CD8-positive, alpha-beta memory T cell (primary cell): Measurements from ENCODE around the gene MECR. TPM values are rescaled to one million over a fixed set of nuclear protein-coding genes. Genes with fewer than 3 reads are reported as not detected.
A peak's percentile ranks its signal among the peaks of the same experiment; 100 is the strongest.

Experiments
- CTCF ChIA-PET: fragments of 350-600 bp; sonication (Branson Sonifier 250); formaldehyde crosslinking; loops from one replicate; lab custom pipeline; 2021; ENCODE audit warnings: antibody characterized with exemption; lab: Charles Lee
- POLR2A ChIA-PET: fragments of 350-600 bp; sonication (Branson Sonifier 250); formaldehyde crosslinking; loops from one replicate; lab custom pipeline; 2021; ENCODE audit warnings: antibody characterized with exemption; lab: Charles Lee
- DNase-seq, 5 donors: peaks; one replicate each; pipeline versions ENCODE4 v3.0.0 to v3.0.0-alpha.2; 2020 to 2022; ENCODE audit warnings: mixed read lengths in 1 of 5
- H3K27ac ChIP-seq: one replicate; pipeline ENCODE4 v1.7.0; 2013; ENCODE audit warnings: low read depth, mild to moderate bottlenecking, low read length, moderate library complexity
- H3K27me3 ChIP-seq: 2 replicates; pipeline ENCODE4 v1.7.0; 2013; ENCODE audit warnings: low read length, mild to moderate bottlenecking; ENCODE audit not compliant: insufficient read depth, poor library complexity, severe bottlenecking
- H3K36me3 ChIP-seq: 2 replicates; pipeline ENCODE4 v1.7.0; 2013; ENCODE audit warnings: mild to moderate bottlenecking, low read length, moderate library complexity; ENCODE audit not compliant: insufficient read depth
- H3K4me1 ChIP-seq: 2 replicates; pipeline ENCODE4 v1.7.0; 2013; ENCODE audit warnings: mild to moderate bottlenecking, low read length, moderate library complexity; ENCODE audit not compliant: insufficient read depth
- H3K4me3 ChIP-seq: 2 replicates; pipeline ENCODE4 v1.7.0; 2013; ENCODE audit warnings: mild to moderate bottlenecking, low read length
- H3K9me3 ChIP-seq: 2 replicates; pipeline ENCODE4 v1.7.0; 2013; ENCODE audit warnings: mild to moderate bottlenecking, low read length
- H3K27ac Mint-ChIP-seq, 8 donors: one replicate each; pipeline ENCODE4 v1.8.0; 2020 to 2021; ENCODE audit warnings: mixed read lengths in 8 of 8, mild to moderate bottlenecking in 6 of 8, inconsistent platforms in 3 of 8, moderate library complexity in 3 of 8
- H3K27me3 Mint-ChIP-seq, 2 donors: one replicate each; pipeline ENCODE4 v1.8.0; 2020 to 2021; ENCODE audit warnings: mixed read lengths in 2 of 2, mild to moderate bottlenecking in 1 of 2, moderate library complexity in 1 of 2
- H3K36me3 Mint-ChIP-seq, 3 donors: one replicate each; pipeline ENCODE4 v1.8.0; 2020 to 2021; ENCODE audit warnings: mixed read lengths in 3 of 3, inconsistent platforms in 1 of 3, mild to moderate bottlenecking in 1 of 3
- H3K4me1 Mint-ChIP-seq, 3 donors: one replicate each; pipeline ENCODE4 v1.8.0; 2020 to 2021; ENCODE audit warnings: mixed read lengths in 3 of 3, inconsistent platforms in 1 of 3, mild to moderate bottlenecking in 1 of 3
- H3K4me3 Mint-ChIP-seq, 7 donors: one replicate each; pipeline ENCODE4 v1.8.0; 2020 to 2021; ENCODE audit warnings: mixed read lengths in 7 of 7, mild to moderate bottlenecking in 6 of 7, moderate library complexity in 4 of 7, inconsistent platforms in 2 of 7
- H3K9me3 Mint-ChIP-seq, 5 donors: one replicate each; pipeline ENCODE4 v1.8.0; 2020 to 2022; ENCODE audit warnings: mixed read lengths in 5 of 5, mild to moderate bottlenecking in 3 of 5, moderate library complexity in 2 of 5, inconsistent platforms in 1 of 5
- polyA plus RNA-seq: library from polyadenylated mRNA; unstranded; fragments of 300-500 nt; fragmentation: Illumina TruSeq; gene quantifications from one replicate; pipeline ENCODE4 v1.2.3, GENCODE V29; 2021
- total RNA-seq, 2 experiments: library from RNA; stranded (reverse); gene quantifications; one replicate each; pipeline ENCODE4 v1.2.3, GENCODE V29; 2021

Gene MECR
- total and polyA plus RNA-seq, 3 experiments from 2014 or later = 14.5 to 41.1 (median 33.8) TPM

- H3K4me3 Mint-ChIP-seq = no peak overlapping the region
- H3K27ac Mint-ChIP-seq = no peak overlapping the region
- H3K27me3 ChIP-seq = no peaks in the 10 kb centered on the region
- H3K4me3 ChIP-seq = no peak overlapping the region
- no peaks in the 10 kb centered on the region for H3K4me1 ChIP-seq
- H3K4me1 Mint-ChIP-seq = no peaks in the 10 kb centered on the region
- H3K9me3 ChIP-seq = no peaks in the 10 kb centered on the region
- H3K36me3 ChIP-seq = peaks cover 9% of the 10 kb centered on the region
- no peaks in the 10 kb centered on the region for H3K27me3 Mint-ChIP-seq
- ChIA-PET POLR2A (no interaction called here), CTCF (interaction anchor here (4.4 kb wide), 1 partner anchor 14 kb away, joined by 26 read pairs; the partner anchor contains the start of gene SRSF4)
- DNase-seq = peak in 1 of 5 donors; percentile 16
- peaks cover 2 to 45% (median 7%) of the 10 kb centered on the region in 3 donors for H3K36me3 Mint-ChIP-seq
- H3K9me3 Mint-ChIP-seq = no peaks in the 10 kb centered on the region
- no peak overlapping the region for H3K27ac ChIP-seq
These were observed 34.8 kb downstream of the MECR start for GRCh38 chr1:29195881-29196291.

- no peaks in the 10 kb centered on the region for H3K9me3 Mint-ChIP-seq
- peak overlapping the region in 1 of 8 donors; percentile 61 for H3K27ac Mint-ChIP-seq
- Histone ChIP-seq H3K4me3 (no peak overlapping the region), H3K36me3 (no peaks in the 10 kb centered on the region), H3K9me3 (no peaks in the 10 kb centered on the region), H3K27me3 (no peaks in the 10 kb centered on the region), H3K4me1 (no peaks in the 10 kb centered on the region), H3K27ac (no peak overlapping the region)
- peak in 1 of 5 donors; percentile 12 for DNase-seq
- CTCF ChIA-PET = interaction anchor here (1.4 to 1.5 kb wide), 2 partner anchors 9 to 12 kb away, joined by 3 read pairs; partner anchors contain the start of gene SRSF4
- POLR2A ChIA-PET = no interaction called here
- H3K4me1 Mint-ChIP-seq = no peaks in the 10 kb centered on the region
- peaks cover 3 to 33% (median 9%) of the 10 kb centered on the region in 3 donors for H3K36me3 Mint-ChIP-seq
- no peaks in the 10 kb centered on the region for H3K27me3 Mint-ChIP-seq
- no peak overlapping the region for H3K4me3 Mint-ChIP-seq
These were observed 36.8 kb downstream of the MECR start for GRCh38 chr1:29193879-29194455.

GRCh38 chr1:29190718-29191117, 40.0 kb downstream of the MECR start:
- peaks cover 2 to 20% (median 9%) of the 10 kb centered on the region in 3 donors for H3K36me3 Mint-ChIP-seq
- Histone ChIP-seq H3K9me3 (no peaks in the 10 kb centered on the region), H3K4me3 (no peak overlapping the region), H3K27ac (no peak overlapping the region), H3K27me3 (no peaks in the 10 kb centered on the region), H3K4me1 (no peaks in the 10 kb centered on the region), H3K36me3 (no peaks in the 10 kb centered on the region)
- peak overlapping the region in 1 of 8 donors; percentile 14 for H3K27ac Mint-ChIP-seq
- no peak overlapping the region for H3K4me3 Mint-ChIP-seq
- CTCF ChIA-PET = interaction anchor here (0.7 to 1.2 kb wide), 2 partner anchors 9 to 12 kb away, joined by 3 to 4 read pairs; partner anchors contain the start of gene SRSF4
- H3K27me3 Mint-ChIP-seq = no peaks in the 10 kb centered on the region
- DNase-seq = no peak
- POLR2A ChIA-PET = no interaction called here
- no peaks in the 10 kb centered on the region for H3K4me1 Mint-ChIP-seq
- no peaks in the 10 kb centered on the region for H3K9me3 Mint-ChIP-seq

GRCh38 chr1:29186707-29187106, 44.0 kb downstream of the MECR start:
- Mint-ChIP-seq H3K4me3 (peak overlapping the region in 1 of 7 donors; percentile 52), H3K27me3 (no peaks in the 10 kb centered on the region), H3K36me3 (peaks cover 2 to 4% (median 2%) of the 10 kb centered on the region in 3 donors), H3K4me1 (peaks cover 4 to 14% (median 13%) of the 10 kb centered on the region in 3 donors), H3K27ac (peak overlapping the region in 1 of 8 donors; percentile 85), H3K9me3 (no peaks in the 10 kb centered on the region)
- DNase-seq = no peak
- Histone ChIP-seq H3K4me3 (no peak overlapping the region), H3K36me3 (no peaks in the 10 kb centered on the region), H3K27me3 (no peaks in the 10 kb centered on the region), H3K27ac (no peak overlapping the region), H3K4me1 (peaks cover 4% of the 10 kb centered on the region), H3K9me3 (no peaks in the 10 kb centered on the region)
- CTCF ChIA-PET = interaction anchor here (1.5 kb wide), 1 partner anchor 153 kb away, joined by 3 read pairs; no protein-coding TSS in a partner anchor
- POLR2A ChIA-PET = no interaction called here

GRCh38 chr1:29186252-29186651, 44.5 kb downstream of the MECR start:
- no peaks in the 10 kb centered on the region for H3K9me3 Mint-ChIP-seq
- POLR2A ChIA-PET = no interaction called here
- peaks cover 4% of the 10 kb centered on the region for H3K4me1 ChIP-seq
- H3K36me3 ChIP-seq = no peaks in the 10 kb centered on the region
- CTCF ChIA-PET = interaction anchor here (1.5 kb wide), 1 partner anchor 153 kb away, joined by 3 read pairs; no protein-coding TSS in a partner anchor
- peaks cover 4 to 14% (median 13%) of the 10 kb centered on the region in 3 donors for H3K4me1 Mint-ChIP-seq
- no peak overlapping the region for H3K4me3 ChIP-seq
- no peaks in the 10 kb centered on the region for H3K9me3 ChIP-seq
- no peaks in the 10 kb centered on the region for H3K27me3 ChIP-seq
- no peaks in the 10 kb centered on the region for H3K27me3 Mint-ChIP-seq
- DNase-seq = no peak
- H3K27ac ChIP-seq = no peak overlapping the region
- H3K27ac Mint-ChIP-seq = peak overlapping the region in 2 of 8 donors; percentile 45 to 85
- peak overlapping the region in 1 of 7 donors; percentile 32 for H3K4me3 Mint-ChIP-seq
- H3K36me3 Mint-ChIP-seq = peaks cover 2 to 4% (median 4%) of the 10 kb centered on the region in 3 donors

GRCh38 chr1:29183287-29183686, 47.4 kb downstream of the MECR start:
- DNase-seq = no peak
- Histone ChIP-seq H3K27ac (peak overlapping the region; percentile 93), H3K9me3 (no peaks in the 10 kb centered on the region), H3K4me1 (peaks cover 29% of the 10 kb centered on the region), H3K36me3 (peaks cover 6% of the 10 kb centered on the region), H3K27me3 (no peaks in the 10 kb centered on the region), H3K4me3 (no peak overlapping the region)
- H3K4me3 Mint-ChIP-seq = peak overlapping the region; percentile 7 to 95 (median 93)
- peak overlapping the region in 5 of 8 donors; percentile 89 to 97 (median 96) for H3K27ac Mint-ChIP-seq
- H3K4me1 Mint-ChIP-seq = peaks cover 28 to 40% (median 38%) of the 10 kb centered on the region in 3 donors
- POLR2A ChIA-PET = interaction anchor here (0.7 kb wide), 1 partner anchor 535 kb away, joined by 5 read pairs; the partner anchor contains the start of gene RNU11
- peaks cover 0 to 23% (median 5%) of the 10 kb centered on the region in 3 donors for H3K36me3 Mint-ChIP-seq
- H3K27me3 Mint-ChIP-seq = no peaks in the 10 kb centered on the region
- CTCF ChIA-PET = interaction anchor here (1.9 to 2.5 kb wide), 3 partner anchors 15 to 306 kb away, joined by 5 to 26 read pairs (median 10); no protein-coding TSS in a partner anchor
- H3K9me3 Mint-ChIP-seq = no peaks in the 10 kb centered on the region

GRCh38 chr1:29181413-29182225, 49.1 kb downstream of the MECR start, which contains the start of gene SRSF4:
Gene SRSF4 (minus strand): TSS chr1:29181900. CDS start chr1:29181752, 148 bp downstream.
- CTCF ChIA-PET = interaction anchor here (0.7 to 2.7 kb wide), 20 partner anchors 9 to 855 kb away, joined by 3 to 26 read pairs (median 4); partner anchors contain the start of genes EPB41, RCC1 and YTHDF2
- Mint-ChIP-seq H3K27ac (peak within 1 kb of the TSS; percentile 93 to 97 (median 96)), H3K9me3 (no peaks in the 10 kb centered on the region), H3K4me3 (peak within 1 kb of the TSS; percentile 91 to 97 (median 94)), H3K27me3 (no peaks in the 10 kb centered on the region), H3K36me3 (peaks cover 0 to 33% (median 8%) of the 10 kb centered on the region in 3 donors), H3K4me1 (peaks cover 41 to 57% (median 55%) of the 10 kb centered on the region in 3 donors)
- Histone ChIP-seq H3K27ac (peak within 1 kb of the TSS; percentile 97), H3K4me3 (peak within 1 kb of the TSS; percentile 85), H3K36me3 (peaks cover 6% of the 10 kb centered on the region), H3K9me3 (no peaks in the 10 kb centered on the region), H3K4me1 (peaks cover 46% of the 10 kb centered on the region), H3K27me3 (no peaks in the 10 kb centered on the region)
- peak; percentile 98 to 100 (median 99) for DNase-seq
- POLR2A ChIA-PET = interaction anchor here (0.6 to 2.8 kb wide), 17 partner anchors 10 to 853 kb away, joined by 3 to 27 read pairs (median 6); partner anchors contain the start of genes GMEB1, MECR, MED18 and RNU11
